ENCODE data around the gene AIMP1.
"Not testable (repeated sequence)": the region's sequence is repeated elsewhere in the genome, so short reads cannot be mapped to it uniquely, and the experiment has no call there.

Gene AIMP1

GRCh38 chr4:106347167-106347566 is 30.8 kb downstream of the AIMP1 start:
- in situ Hi-C loops (cut with MboI; ENCODE audit: low sequenced_read_pairs) = no loop called here

- in situ Hi-C loops (cut with MboI; ENCODE audit: low sequenced_read_pairs) = no loop called here
Measured at GRCh38 chr4:106351016-106351415, 34.7 kb downstream of the AIMP1 start.

DNA sequence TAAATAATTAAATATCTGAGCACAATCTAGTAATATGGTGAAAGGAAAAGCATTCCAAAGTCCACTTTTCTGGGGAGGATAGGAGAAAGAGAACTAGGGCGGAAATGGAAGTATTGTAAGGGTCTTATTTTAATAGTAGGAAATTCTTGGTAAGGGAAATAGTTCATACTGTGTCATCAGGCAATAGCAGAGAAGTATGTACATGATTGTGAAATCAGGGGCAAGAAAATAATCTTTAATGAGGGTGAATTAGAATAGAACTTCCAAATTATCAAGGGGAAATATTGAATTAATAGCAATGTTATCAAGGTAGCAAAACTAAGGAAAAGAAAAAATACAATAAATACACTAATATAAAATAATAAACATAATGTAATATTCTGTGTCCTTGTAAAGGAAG is 37.4 kb downstream of the AIMP1 start:
- in situ Hi-C loops (cut with MboI; ENCODE audit: low sequenced_read_pairs) = no loop called here

- in situ Hi-C loops (cut with MboI; ENCODE audit: low sequenced_read_pairs) = no loop called here
Measured at GRCh38 chr4:106355193-106355592, 38.8 kb downstream of the AIMP1 start.

DNA sequence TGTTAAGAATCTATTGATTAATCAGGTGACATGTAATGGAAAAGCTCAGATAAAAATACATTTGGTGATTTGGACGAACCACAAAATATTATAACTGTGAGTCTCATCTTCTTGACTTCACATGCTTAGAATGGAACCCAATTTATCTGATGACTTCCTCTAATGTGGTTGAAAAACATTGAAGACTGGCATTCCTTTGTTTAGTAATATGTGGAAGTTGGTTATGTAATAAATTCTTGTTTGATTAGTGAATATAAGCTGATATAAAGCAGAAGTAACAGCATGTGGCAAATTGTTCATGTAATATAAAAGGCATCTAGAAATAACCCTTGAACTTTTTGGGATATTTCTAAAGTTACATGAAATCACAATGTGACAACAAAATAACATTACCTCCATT is 42.5 kb downstream of the AIMP1 start:
- in situ Hi-C loops (cut with MboI; ENCODE audit: low sequenced_read_pairs) = no loop called here

- in situ Hi-C loops (cut with MboI; ENCODE audit: low sequenced_read_pairs) = no loop called here
Measured at GRCh38 chr4:106362086-106362825, 45.9 kb downstream of the AIMP1 start.

DNA sequence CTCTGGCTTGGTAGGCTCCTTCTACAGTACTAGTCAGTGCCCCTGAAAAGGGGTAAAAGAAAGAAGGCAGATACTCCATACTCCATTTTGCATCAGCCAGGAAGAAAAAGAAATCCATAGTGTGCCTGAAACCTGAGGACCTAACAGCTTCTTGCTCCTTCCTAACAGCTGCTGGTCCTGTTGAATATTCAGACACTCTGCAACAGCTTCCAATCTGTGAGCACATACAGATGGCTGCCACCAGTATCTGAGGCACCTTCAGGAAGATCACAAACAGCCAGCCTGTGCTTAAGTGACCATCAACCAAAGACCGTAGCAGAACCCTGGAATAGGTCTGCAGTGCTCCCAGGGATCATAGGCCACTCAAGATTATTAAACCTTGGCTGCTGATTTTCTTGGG is 47.9 kb downstream of the AIMP1 start:
- in situ Hi-C loops (cut with MboI; ENCODE audit: low sequenced_read_pairs) = no loop called here

DNA sequence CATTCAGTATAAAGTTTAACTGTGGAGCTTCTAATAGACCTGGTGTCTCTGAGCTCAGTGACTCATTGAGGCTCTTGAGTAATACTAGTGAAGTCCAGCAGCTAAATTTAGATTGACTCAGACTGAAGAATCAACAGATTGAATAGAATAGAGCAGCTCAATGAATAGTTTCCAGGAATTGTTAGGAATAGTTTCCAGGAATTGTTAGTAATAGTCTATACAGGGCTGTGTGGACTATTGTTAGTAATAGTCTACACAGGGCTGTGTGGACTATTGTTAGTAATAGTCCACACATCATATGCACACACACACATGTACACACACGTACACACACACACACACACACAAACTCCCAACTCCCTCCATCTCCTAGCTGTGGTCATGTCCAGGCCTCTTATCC is 49.3 kb downstream of the AIMP1 start:
- in situ Hi-C loops (cut with MboI; ENCODE audit: low sequenced_read_pairs) = no loop called here

DNA sequence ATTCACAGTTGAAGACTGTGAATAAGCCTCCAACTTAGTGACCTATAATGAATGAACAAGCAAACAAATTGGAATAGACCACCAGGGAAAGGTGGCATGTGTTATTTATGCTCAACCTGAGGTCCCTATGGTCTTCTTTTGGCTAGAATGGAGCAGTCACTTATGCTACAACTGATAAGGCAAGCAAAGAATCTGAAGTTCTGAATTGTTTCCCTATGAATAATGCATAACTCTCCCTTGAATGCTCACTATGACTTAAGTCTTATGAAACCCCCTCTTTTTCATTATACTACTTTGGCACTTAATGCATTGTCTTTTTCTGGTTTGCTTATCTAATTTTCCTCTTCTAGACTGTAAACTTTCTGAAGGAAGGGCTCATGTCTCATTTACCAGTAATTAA is 49.7 kb downstream of the AIMP1 start:
- in situ Hi-C loops (cut with MboI; ENCODE audit: low sequenced_read_pairs) = no loop called here

DNA sequence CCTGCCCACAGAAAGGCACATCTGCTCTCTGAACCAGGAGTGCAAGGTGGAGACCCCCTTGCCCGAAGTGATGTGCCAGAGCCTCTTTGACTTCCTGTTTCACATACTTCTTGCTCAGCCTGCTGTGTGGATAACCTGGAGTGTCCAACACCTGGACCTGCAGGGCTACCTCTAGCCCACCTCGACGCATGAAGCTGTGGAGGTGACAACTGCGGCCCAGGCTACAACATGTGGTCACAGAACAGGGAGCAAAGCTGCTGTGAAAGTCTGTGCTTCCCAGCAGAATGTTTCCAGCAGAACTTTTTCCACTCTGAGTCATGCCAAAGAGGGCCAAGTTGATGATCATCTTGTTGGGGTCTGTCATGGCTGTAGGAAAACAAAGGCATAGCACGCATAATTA is 50.7 kb downstream of the AIMP1 start:
- in situ Hi-C loops (cut with MboI; ENCODE audit: low sequenced_read_pairs) = no loop called here

DNA sequence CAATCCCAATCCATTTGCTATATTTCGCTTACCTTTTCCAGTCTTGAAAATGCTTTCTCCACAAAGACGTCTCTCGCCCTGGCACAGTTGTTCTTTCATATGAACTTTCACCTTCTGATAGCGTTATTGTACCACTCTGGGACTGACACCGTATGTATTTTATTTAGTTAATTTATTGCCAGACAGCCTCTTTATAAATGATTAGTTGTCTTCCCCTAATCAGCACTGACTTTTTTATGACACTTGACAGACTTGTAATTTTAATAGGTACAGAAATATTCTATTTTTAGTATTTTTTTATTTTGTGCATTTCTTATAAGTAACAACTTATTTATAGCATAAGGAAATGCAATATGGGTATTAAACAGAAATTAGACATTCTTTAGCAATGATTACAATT is 52.3 kb downstream of the AIMP1 start, which contains the start of gene GIMD1:
Gene GIMD1 (minus strand): TSS at position 101 of the 400 bp plus-strand sequence. CDS start 1,343 bp downstream, outside the sequence.
- in situ Hi-C loops (cut with MboI; ENCODE audit: low sequenced_read_pairs) = no loop called here

DNA sequence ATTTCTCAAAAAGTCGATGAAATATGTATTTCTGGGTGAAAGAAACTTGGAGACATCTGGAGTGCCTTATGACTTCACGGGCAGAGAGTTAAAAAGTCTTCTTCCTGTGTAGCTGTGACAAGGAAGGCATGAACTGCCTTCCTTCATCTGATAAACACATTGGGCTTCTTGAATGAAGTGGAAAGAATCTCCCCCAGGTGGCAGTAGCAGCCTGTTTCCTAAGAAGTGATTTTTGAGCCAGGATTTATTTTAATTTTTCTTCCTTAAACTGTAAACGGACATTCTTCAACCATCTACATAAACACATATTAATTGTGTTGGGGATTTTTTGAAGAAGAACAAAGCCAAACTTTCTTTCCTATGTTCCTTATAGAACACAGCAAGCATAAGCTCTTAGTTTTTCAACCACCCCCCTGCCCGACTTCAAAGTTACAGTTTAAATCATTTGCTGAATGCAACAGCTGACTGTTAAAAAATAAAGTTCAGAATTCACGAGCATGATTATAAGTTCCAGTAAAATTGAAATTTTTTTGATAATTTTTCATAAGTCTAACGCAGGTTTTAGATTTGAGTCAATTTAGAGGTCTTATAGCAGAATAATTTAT is 53.2 kb downstream of the AIMP1 start:
- in situ Hi-C loops (cut with MboI; ENCODE audit: low sequenced_read_pairs) = loop anchor here (10.0 kb wide), 1 partner anchor 435 kb away; no protein-coding TSS in a partner anchor

DNA sequence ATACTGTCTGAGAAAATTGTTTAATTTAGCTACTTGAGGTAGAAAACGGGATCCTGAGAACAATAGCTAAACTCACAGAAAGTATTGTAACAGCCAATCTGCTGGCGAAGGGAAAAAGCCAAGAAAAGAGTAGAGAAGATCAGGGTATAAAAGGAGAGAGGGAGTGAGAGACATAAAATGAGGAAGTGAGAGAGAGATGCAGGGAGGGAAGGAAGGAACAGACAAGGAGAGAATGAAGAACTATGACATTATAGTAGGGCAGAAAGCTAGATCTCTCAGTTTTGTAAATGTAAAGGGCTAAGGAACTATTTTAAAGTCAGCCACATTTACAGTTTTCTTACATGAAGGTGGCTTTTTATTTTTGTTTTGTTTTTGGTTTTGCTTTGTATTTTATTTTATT is 53.9 kb downstream of the AIMP1 start:
- in situ Hi-C loops (cut with MboI; ENCODE audit: low sequenced_read_pairs) = loop anchor here (10.0 kb wide), 1 partner anchor 435 kb away; no protein-coding TSS in a partner anchor

GRCh38 chr4:106371161-106371560 is 54.8 kb downstream of the AIMP1 start:
- in situ Hi-C loops (cut with MboI; ENCODE audit: low sequenced_read_pairs) = loop anchor here (10.0 kb wide), 1 partner anchor 434 kb away; no protein-coding TSS in a partner anchor

DNA sequence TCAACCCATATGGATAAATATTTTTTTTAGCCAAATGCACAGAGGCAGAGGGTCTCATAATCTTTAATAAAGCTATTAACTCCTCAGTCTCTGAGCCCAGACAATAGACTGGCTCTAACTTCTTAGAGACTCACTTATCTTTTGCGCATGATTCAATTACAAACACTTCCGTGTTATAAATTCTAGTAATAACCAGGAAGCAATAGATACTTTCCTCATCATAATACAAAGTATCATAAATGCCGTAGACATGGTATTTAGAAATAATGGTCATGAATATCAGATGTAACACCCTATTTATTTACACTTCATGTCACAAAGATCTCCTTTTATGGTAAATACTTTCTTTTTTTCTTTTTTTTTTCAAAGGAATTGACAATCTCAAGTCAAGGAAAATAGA is 56.7 kb downstream of the AIMP1 start:
- in situ Hi-C loops (cut with MboI; ENCODE audit: low sequenced_read_pairs) = loop anchor here (10.0 kb wide), 1 partner anchor 432 kb away; no protein-coding TSS in a partner anchor

- in situ Hi-C loops (cut with MboI; ENCODE audit: low sequenced_read_pairs) = no loop called here
Measured at GRCh38 chr4:106380179-106380578, 63.8 kb downstream of the AIMP1 start.

- in situ Hi-C loops (cut with MboI; ENCODE audit: low sequenced_read_pairs) = no loop called here
Measured at GRCh38 chr4:106384878-106385277, 68.5 kb downstream of the AIMP1 start.

GRCh38 chr4:106385853-106386393 is 69.6 kb downstream of the AIMP1 start:
- in situ Hi-C loops (cut with MboI; ENCODE audit: low sequenced_read_pairs) = no loop called here

DNA sequence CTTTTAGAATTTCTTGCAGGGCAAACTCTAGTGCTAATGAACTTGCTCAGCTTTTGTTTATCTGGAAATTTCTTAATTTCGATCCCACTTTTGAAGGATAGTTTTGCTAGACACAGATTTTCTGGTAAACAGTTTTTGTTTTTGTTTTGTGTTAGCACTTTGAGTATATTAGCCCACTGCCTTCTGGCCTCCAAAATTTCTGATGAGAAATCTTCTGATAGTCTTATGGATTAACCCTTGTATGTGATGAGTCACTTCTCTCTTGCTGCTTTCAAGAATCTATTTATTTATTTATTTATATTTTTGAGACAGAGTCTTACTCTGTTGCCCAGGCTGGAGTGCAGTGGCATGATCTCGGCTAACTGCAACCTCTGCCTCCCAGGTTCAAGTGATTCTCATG is 79.2 kb downstream of the AIMP1 start:
- in situ Hi-C loops (cut with MboI; ENCODE audit: low sequenced_read_pairs) = no loop called here

DNA sequence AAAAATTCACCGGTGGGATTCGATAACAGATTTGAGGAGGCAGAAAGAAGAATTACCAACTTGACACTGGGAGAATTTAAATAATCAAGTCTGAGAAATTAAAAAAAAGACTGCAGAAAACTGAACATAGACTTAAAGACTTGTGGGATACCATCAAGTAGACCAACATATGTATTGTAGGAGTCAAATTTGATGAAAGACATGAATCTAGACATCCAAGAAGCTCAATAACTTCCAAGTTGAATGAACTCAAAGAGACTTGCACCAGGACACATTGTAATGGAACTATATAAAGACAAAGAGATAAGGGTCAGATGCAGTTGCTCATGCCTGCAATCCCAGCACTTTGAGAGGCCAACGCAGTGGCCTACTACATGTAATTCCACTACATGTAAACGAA is 82.5 kb downstream of the AIMP1 start:
- in situ Hi-C loops (cut with MboI; ENCODE audit: low sequenced_read_pairs) = not testable (repeated sequence)

All from HL-60/S4 treated with retinoic acid at 250 ng/mL for 4 days and 3 days (cell line).